HL-60/S4 (cell line): ENCODE measurements around the gene EIF6.

ENCODE experiments used
- in situ Hi-C: fragments of 300-500 bp; cut with MboI; formaldehyde crosslinking; loops from 2 replicates; pipeline ENCODE4 v1.14.3; 2022; ENCODE audit warnings: low sequenced_read_pairs

EIF6 gene

GRCh38 chr20:35314816-35315631, 30.5 kb upstream of the EIF6 start:
- in situ Hi-C loops, result no loop called here

GRCh38 chr20:35312318-35312717, 27.7 kb upstream of the EIF6 start:
- in situ Hi-C loops, result no loop called here

- in situ Hi-C loops, result no loop called here
Measured at GRCh38 chr20:35311822-35312221, 27.2 kb upstream of the EIF6 start.

- in situ Hi-C loops, result no loop called here
Measured at GRCh38 chr20:35311409-35311808, 26.8 kb upstream of the EIF6 start.

- in situ Hi-C loops, result no loop called here
Measured at GRCh38 chr20:35307666-35308653, 23.4 kb upstream of the EIF6 start.

GRCh38 chr20:35306931-35307517, 22.5 kb upstream of the EIF6 start:
- in situ Hi-C loops, result no loop called here

- in situ Hi-C loops, result no loop called here
Measured at GRCh38 chr20:35305682-35306556, 21.3 kb upstream of the EIF6 start.

GRCh38 chr20:35304956-35305355, 20.4 kb upstream of the EIF6 start:
- in situ Hi-C loops, result loop anchor here (5.0 kb wide), 1 partner anchor 117 kb away; no protein-coding TSS in a partner anchor

GRCh38 chr20:35303735-35304491, 19.3 kb upstream of the EIF6 start:
- in situ Hi-C loops, result loop anchor here (5.0 kb wide), 1 partner anchor 118 kb away; no protein-coding TSS in a partner anchor

- in situ Hi-C loops, result loop anchor here (5.0 kb wide), 1 partner anchor 119 kb away; no protein-coding TSS in a partner anchor
Measured at GRCh38 chr20:35303382-35303734, 18.8 kb upstream of the EIF6 start.

GRCh38 chr20:35302421-35303335, 18.1 kb upstream of the EIF6 start:
- in situ Hi-C loops, result loop anchor here (5.0 kb wide), 1 partner anchor 120 kb away; no protein-coding TSS in a partner anchor

GRCh38 chr20:35301426-35301825, 16.9 kb upstream of the EIF6 start:
- in situ Hi-C loops, result loop anchor here (5.0 kb wide), 1 partner anchor 121 kb away; no protein-coding TSS in a partner anchor

- in situ Hi-C loops, result loop anchor here (5.0 kb wide), 1 partner anchor 122 kb away; no protein-coding TSS in a partner anchor
Measured at GRCh38 chr20:35300469-35301262, 16.1 kb upstream of the EIF6 start.

- in situ Hi-C loops, result loop anchor here (5.0 kb wide), 1 partner anchor 123 kb away; no protein-coding TSS in a partner anchor
Measured at GRCh38 chr20:35299780-35300179, 15.2 kb upstream of the EIF6 start.

- in situ Hi-C loops, result no loop called here
Measured at GRCh38 chr20:35298264-35298663, 13.7 kb upstream of the EIF6 start.

- in situ Hi-C loops, result no loop called here
Measured at GRCh38 chr20:35297740-35298139, 13.2 kb upstream of the EIF6 start.

GRCh38 chr20:35297155-35297554, 12.6 kb upstream of the EIF6 start:
- in situ Hi-C loops, result no loop called here
